B cell (primary cell): ENCODE data around the gene BPIFB6. TPM values are rescaled to one million over a fixed set of nuclear protein-coding genes. Genes with fewer than 3 reads are reported as not detected.

Experiments
- ATAC-seq: fragments of 200-7000 bp; cut with Tn5 transposase; one replicate; pipeline ENCODE4 v1.10.0; 2021; ENCODE audit warnings: low read depth, mild to moderate bottlenecking, moderate number of reproducible peaks, moderate library complexity
- CTCF ChIA-PET: fragments of 350-600 bp; sonication (Branson Sonifier 250); formaldehyde crosslinking; loops from one replicate; lab custom pipeline; 2021; ENCODE audit warnings: antibody characterized with exemption, inconsistent platforms; lab: Charles Lee
- POLR2A ChIA-PET: fragments of 350-600 bp; sonication (Branson Sonifier 250); formaldehyde crosslinking; loops from one replicate; lab custom pipeline; 2021; ENCODE audit warnings: antibody characterized with exemption; lab: Charles Lee
- DNase-seq: peaks from one replicate; pipeline ENCODE4 v3.0.0; 2013
- H2AFZ ChIP-seq: 2 replicates; pipeline ENCODE4 v1.6.1; 2012; ENCODE audit warnings: mild to moderate bottlenecking, low read depth, low read length; ENCODE audit not compliant: insufficient read depth, poor library complexity, severe bottlenecking
- H3K27ac ChIP-seq, 2 donors: 1 replicate in 1 of 2; 2 replicates in 1 of 2; pipeline ENCODE4 v1.5.1; 2012 to 2013; ENCODE audit warnings: low read length in 2 of 2, mild to moderate bottlenecking in 2 of 2, moderate library complexity in 1 of 2
- H3K27me3 ChIP-seq, 4 experiments: fragments of 200-600 bp in 1 of 4; sonication (generic) in 1 of 4; replicated peaks in 1 of 4; 1 replicate in 2 of 4; 2 replicates in 2 of 4; pipeline versions ENCODE4 v1.6.1 to v1.7.0; 2013 to 2016; ENCODE audit warnings: low read length in 3 of 4, mild to moderate bottlenecking in 2 of 4, mixed read lengths in 1 of 4, moderate library complexity in 1 of 4; ENCODE audit not compliant: insufficient read depth in 4 of 4, control insufficient read depth in 3 of 4; ENCODE audit errors: control extremely low read depth in 1 of 4
- H3K36me3 ChIP-seq, 2 experiments: replicated peaks in 1 of 2; 1 replicate in 1 of 2; 2 replicates in 1 of 2; pipeline versions ENCODE4 v1.6.1 to v1.7.1; 2013; ENCODE audit warnings: low read length in 1 of 2; ENCODE audit not compliant: insufficient read depth in 2 of 2, control insufficient read depth in 1 of 2; ENCODE audit errors: control extremely low read depth in 1 of 2, extremely low read depth in 1 of 2
- H3K4me1 ChIP-seq, 2 donors: fragments of 200-600 bp in 1 of 2; sonication (generic) in 1 of 2; 1 replicate in 1 of 2; 2 replicates in 1 of 2; pipeline versions ENCODE4 v1.5.1 to v1.6.1; 2013 to 2017; ENCODE audit warnings: low read length in 2 of 2; ENCODE audit not compliant: control insufficient read depth in 2 of 2, insufficient read depth in 2 of 2
- H3K4me2 ChIP-seq: replicated peaks from 2 replicates; pipeline ENCODE3; 2012; ENCODE audit warnings: mild to moderate bottlenecking, low read depth, low read length; ENCODE audit not compliant: poor library complexity, severe bottlenecking
- H3K4me3 ChIP-seq, 5 experiments: fragments of 200-600 bp in 1 of 5; sonication (generic) in 1 of 5; 1 replicate in 3 of 5; 2 replicates in 2 of 5; pipeline versions ENCODE4 v1.5.1 to v1.7.0; 2011 to 2016; ENCODE audit warnings: low read length in 4 of 5, mild to moderate bottlenecking in 4 of 5, low read depth in 2 of 5, control low read depth in 1 of 5, moderate library complexity in 1 of 5; ENCODE audit not compliant: insufficient read depth in 1 of 5; ENCODE audit errors: control extremely low read depth in 1 of 5, extremely low read depth in 1 of 5
- H3K79me2 ChIP-seq: fragments of 200-600 bp; sonication (generic); one replicate; pipeline ENCODE4 v1.6.0; 2016; ENCODE audit warnings: low read length; ENCODE audit not compliant: control insufficient read depth, insufficient read depth
- H3K9ac ChIP-seq: fragments of 200-600 bp; sonication (generic); 2 replicates; pipeline ENCODE4 v1.6.1; 2017; ENCODE audit warnings: mild to moderate bottlenecking, low read length, moderate library complexity
- H3K9me3 ChIP-seq, 3 donors: one replicate each; pipeline versions ENCODE4 v1.6.1 to v1.7.1; 2013; ENCODE audit warnings: low read length in 2 of 3; ENCODE audit not compliant: control insufficient read depth in 2 of 3, insufficient read depth in 1 of 3; ENCODE audit errors: control extremely low read depth in 1 of 3
- H4K20me1 ChIP-seq: 2 replicates; pipeline ENCODE4 v1.6.0; 2012; ENCODE audit warnings: mild to moderate bottlenecking, low read length; ENCODE audit not compliant: insufficient read depth, control insufficient read depth, poor library complexity, severe bottlenecking
- H3K27ac Mint-ChIP-seq: one replicate; pipeline ENCODE4 v1.8.0; 2021; ENCODE audit warnings: mixed read lengths
- H3K27me3 Mint-ChIP-seq: one replicate; pipeline ENCODE4 v1.8.0; 2021; ENCODE audit warnings: mixed read lengths
- H3K4me1 Mint-ChIP-seq: one replicate; pipeline ENCODE4 v1.8.0; 2021; ENCODE audit warnings: mixed read lengths
- H3K4me3 Mint-ChIP-seq: one replicate; pipeline ENCODE4 v1.8.0; 2021; ENCODE audit warnings: mixed read lengths
- H3K9me3 Mint-ChIP-seq: one replicate; pipeline ENCODE4 v1.8.0; 2022; ENCODE audit warnings: mixed read lengths; ENCODE audit not compliant: insufficient read depth
- EZH2 ChIP-seq: IDR thresholded peaks from 2 replicates; pipeline ENCODE4 v1.6.1; 2012; ENCODE audit warnings: borderline replicate concordance, low read depth, mild to moderate bottlenecking, moderate library complexity, low read length; ENCODE audit not compliant: insufficient read depth, poor library complexity, severe bottlenecking
- WGBS: methylation state at CpG from one replicate; pipeline ENCODE4 v1.1.5; 2013; ENCODE audit warnings: missing lambda C conversion rate; ENCODE audit not compliant: insufficient coverage; 5-methylcytosine and 5-hydroxymethylcytosine counted together
- intact Hi-C: fragments of 100-400 bp; cut with micrococcal nuclease; formaldehyde crosslinking; loops from one replicate; pipeline ENCODE4 v1.10.0; 2022
- polyA plus RNA-seq: library from polyadenylated mRNA; depleted of rRNA; stranded (reverse); fragments of >200 nt; gene quantifications from 2 replicates; pipeline ENCODE4 v1.2.3, GENCODE V29; 2012
- total RNA-seq, 2 donors: library from RNA; stranded (reverse); fragments of 120-200 nt in 1 of 2; gene quantifications; 1 replicate in 1 of 2; 2 replicates in 1 of 2; pipeline versions ENCODE4 v1.2.3 to v1.2.4, GENCODE V29; 2013 to 2022
- TF ChIP-seq, protein P1 (sequence below): fragments of 200-600 bp; IDR thresholded peaks from one replicate; pipeline ENCODE4 v1.8.0; 2022; ENCODE audit warnings: antibody characterized with exemption, mild to moderate bottlenecking

Gene BPIFB6
- total and polyA plus RNA-seq, 2 donors (not counting 1 experiment from before 2014, with no cell fraction given) = not detected

DNA sequence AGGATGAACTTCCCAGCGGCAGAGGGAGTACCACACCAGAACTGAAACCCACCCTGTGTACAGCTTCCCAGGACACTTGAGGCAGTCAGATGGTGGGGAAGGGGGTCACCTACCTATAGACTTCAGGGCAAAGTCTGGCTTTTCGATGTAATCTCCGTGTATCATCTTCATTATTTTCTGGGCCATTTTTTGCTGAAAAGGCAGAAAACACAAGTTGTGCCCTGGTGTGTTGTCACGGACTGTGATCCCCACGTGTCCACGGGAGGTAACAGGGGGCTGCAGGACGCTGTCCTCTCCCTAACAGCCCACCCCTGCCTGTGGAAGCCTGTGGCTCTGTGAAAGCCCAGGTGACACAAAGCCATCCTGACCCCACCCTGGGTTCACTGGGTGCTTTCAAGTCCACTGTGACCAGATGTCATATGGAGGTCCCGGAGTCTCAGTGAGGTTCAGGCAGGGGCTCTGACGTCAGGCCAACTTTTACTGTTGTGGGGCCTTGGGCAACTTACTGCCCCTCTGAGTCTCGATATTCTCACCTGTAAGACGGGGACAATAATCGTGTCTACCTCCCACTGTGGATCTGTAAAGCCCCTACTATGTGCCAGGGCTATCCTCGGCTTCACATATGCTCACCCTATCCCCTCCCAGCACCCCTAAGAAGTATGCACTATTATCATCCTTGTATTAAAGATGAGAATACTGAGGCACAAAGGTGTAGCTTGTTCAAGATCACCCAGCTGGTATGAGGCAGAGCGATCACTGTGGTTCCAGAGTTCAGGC is 41.8 kb upstream of the BPIFB6 start:
- no peaks in the 10 kb centered on the region for H3K36me3 ChIP-seq
- intact Hi-C loops = no loop called here
- 87% methylated on average over 12 of the region's 14 CpGs for WGBS
- H3K9me3 Mint-ChIP-seq = peaks cover under 1% of the 10 kb centered on the region
- H3K27ac Mint-ChIP-seq = no peak overlapping the region
- no peak overlapping the region for H3K4me3 ChIP-seq
- no peaks in the 10 kb centered on the region for H3K27me3 ChIP-seq
- H3K9ac ChIP-seq = no peak overlapping the region
- POLR2A ChIA-PET = no interaction called here
- peaks cover 19 to 23% of the 10 kb centered on the region in 2 donors for H3K4me1 ChIP-seq
- no peaks in the 10 kb centered on the region for H3K27me3 Mint-ChIP-seq
- ATAC-seq (no peak), DNase-seq (no peak)
- no peak for TF ChIP-seq EZH2
- TF ChIP-seq, protein P1, sequence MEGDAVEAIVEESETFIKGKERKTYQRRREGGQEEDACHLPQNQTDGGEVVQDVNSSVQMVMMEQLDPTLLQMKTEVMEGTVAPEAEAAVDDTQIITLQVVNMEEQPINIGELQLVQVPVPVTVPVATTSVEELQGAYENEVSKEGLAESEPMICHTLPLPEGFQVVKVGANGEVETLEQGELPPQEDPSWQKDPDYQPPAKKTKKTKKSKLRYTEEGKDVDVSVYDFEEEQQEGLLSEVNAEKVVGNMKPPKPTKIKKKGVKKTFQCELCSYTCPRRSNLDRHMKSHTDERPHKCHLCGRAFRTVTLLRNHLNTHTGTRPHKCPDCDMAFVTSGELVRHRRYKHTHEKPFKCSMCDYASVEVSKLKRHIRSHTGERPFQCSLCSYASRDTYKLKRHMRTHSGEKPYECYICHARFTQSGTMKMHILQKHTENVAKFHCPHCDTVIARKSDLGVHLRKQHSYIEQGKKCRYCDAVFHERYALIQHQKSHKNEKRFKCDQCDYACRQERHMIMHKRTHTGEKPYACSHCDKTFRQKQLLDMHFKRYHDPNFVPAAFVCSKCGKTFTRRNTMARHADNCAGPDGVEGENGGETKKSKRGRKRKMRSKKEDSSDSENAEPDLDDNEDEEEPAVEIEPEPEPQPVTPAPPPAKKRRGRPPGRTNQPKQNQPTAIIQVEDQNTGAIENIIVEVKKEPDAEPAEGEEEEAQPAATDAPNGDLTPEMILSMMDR = no peak
- no peak overlapping the region for H2AFZ ChIP-seq
- H3K4me2 ChIP-seq = no peak overlapping the region
- no peak overlapping the region for H3K27ac ChIP-seq
- peaks cover 0 to 8% (median 0%) of the 10 kb centered on the region in 3 donors for H3K9me3 ChIP-seq
- H3K4me3 Mint-ChIP-seq = no peak overlapping the region
- H3K79me2 ChIP-seq = no peaks in the 10 kb centered on the region
- H4K20me1 ChIP-seq = no peaks in the 10 kb centered on the region
- peaks cover 23% of the 10 kb centered on the region for H3K4me1 Mint-ChIP-seq
- CTCF ChIA-PET = no interaction called here

DNA sequence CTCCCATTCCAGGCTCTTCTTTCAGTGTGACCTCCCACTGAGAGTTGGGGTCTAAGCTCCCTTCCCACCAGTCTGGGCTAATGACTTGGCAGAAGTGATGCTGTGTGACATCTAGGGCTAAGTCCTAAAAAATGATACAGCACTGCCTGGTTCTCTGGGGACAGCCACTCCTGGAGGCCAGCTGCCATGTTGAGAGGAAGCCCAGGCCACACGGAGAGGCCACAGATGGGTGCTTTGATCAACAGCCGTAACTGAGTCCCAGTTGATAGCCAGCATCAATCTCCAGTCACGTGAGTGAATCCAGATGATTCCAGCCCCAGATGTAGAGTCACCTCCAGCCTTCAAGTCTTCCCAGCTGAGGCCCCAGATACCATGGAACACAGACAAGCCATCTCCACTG is 41.0 kb upstream of the BPIFB6 start:
- H3K4me1 Mint-ChIP-seq = peaks cover 23% of the 10 kb centered on the region

More for the DNA sequence above, 41.0 kb upstream of the BPIFB6 start:
- DNase-seq (no peak), ATAC-seq (no peak)
- intact Hi-C loops = no loop called here
- WGBS = 48% methylated on average over 3 of the region's 3 CpGs
- no peaks in the 10 kb centered on the region for H3K27me3 Mint-ChIP-seq
- H3K4me3 Mint-ChIP-seq = no peak overlapping the region
- no peak overlapping the region for H3K27ac ChIP-seq
- TF ChIP-seq, protein P1 = no peak
- TF ChIP-seq EZH2 = no peak
- H3K9ac ChIP-seq = no peak overlapping the region
- H3K9me3 Mint-ChIP-seq = peaks cover 7% of the 10 kb centered on the region
- H3K36me3 ChIP-seq = no peaks in the 10 kb centered on the region
- no peak overlapping the region for H3K4me3 ChIP-seq
- ChIA-PET POLR2A (no interaction called here), CTCF (no interaction called here)
- H3K27ac Mint-ChIP-seq = no peak overlapping the region
- no peak overlapping the region for H3K4me2 ChIP-seq
- H3K79me2 ChIP-seq = no peaks in the 10 kb centered on the region
- no peak overlapping the region for H2AFZ ChIP-seq
- H3K9me3 ChIP-seq = peaks cover 1 to 11% (median 5%) of the 10 kb centered on the region in 3 donors
- H4K20me1 ChIP-seq = no peaks in the 10 kb centered on the region
- H3K27me3 ChIP-seq = no peaks in the 10 kb centered on the region
- peaks cover 19 to 23% of the 10 kb centered on the region in 2 donors for H3K4me1 ChIP-seq
